ENCODE data around the gene IFT81.
"Not testable (repeated sequence)": the region's sequence is repeated elsewhere in the genome, so short reads cannot be mapped to it uniquely, and the experiment has no call there.

IFT81 gene, protein sequence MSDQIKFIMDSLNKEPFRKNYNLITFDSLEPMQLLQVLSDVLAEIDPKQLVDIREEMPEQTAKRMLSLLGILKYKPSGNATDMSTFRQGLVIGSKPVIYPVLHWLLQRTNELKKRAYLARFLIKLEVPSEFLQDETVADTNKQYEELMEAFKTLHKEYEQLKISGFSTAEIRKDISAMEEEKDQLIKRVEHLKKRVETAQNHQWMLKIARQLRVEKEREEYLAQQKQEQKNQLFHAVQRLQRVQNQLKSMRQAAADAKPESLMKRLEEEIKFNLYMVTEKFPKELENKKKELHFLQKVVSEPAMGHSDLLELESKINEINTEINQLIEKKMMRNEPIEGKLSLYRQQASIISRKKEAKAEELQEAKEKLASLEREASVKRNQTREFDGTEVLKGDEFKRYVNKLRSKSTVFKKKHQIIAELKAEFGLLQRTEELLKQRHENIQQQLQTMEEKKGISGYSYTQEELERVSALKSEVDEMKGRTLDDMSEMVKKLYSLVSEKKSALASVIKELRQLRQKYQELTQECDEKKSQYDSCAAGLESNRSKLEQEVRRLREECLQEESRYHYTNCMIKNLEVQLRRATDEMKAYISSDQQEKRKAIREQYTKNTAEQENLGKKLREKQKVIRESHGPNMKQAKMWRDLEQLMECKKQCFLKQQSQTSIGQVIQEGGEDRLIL
- 1.2 to 3.3 (median 1.8) reads per million in 4 donors for total RNA-seq

- peak; percentile 90 to 97 (median 95) for DNase-seq
Measured at GRCh38 chr12:110124269-110124995, at the start of gene IFT81. IFT81 (plus strand) TSS chr12:110124357; CDS start chr12:110127381, 3,024 bp downstream.

DNA sequence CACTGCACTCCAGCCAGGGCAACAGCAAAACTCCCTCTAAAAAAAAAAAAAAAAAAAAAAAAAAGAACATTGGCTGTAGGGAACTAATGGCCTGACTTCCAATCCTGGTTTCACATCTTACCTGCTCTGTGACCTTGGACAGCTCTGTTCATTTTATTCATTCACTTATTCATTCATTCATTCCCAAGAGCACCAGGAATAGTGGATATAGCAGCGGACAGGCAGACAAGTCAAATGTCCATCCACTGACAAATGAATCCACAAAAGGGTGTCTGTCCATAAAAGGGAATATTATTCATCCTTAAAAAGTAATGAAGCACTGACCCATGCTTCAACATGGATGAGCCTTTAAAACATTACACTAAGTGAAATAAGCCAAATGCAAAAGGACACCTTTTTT lies 48.3 kb upstream of the IFT81 start:
- DNase-seq: no peak

DNA sequence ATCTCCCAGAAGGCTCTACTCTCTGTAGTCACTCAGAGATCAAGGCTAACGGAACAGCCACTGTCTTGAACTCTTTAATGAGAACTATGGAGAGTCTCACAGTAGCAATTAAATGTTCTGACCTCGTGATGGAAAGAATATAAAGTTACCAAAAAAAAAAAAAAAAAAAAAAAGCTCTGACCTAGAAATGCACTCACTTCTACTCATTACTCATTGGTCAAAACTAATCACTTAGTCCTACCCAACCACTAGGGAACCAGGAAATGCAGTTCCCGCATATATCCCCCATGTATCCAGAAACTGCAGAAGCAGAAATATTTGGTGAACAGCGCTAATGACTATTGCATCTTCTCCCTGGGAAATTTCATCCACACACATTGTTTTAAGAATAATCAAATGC lies 46.4 kb upstream of the IFT81 start:
- no peak for DNase-seq

GRCh38 chr12:110079477-110080400 lies 44.4 kb upstream of the IFT81 start:
- DNase-seq: peak; percentile 23 to 92 (median 58)

DNA sequence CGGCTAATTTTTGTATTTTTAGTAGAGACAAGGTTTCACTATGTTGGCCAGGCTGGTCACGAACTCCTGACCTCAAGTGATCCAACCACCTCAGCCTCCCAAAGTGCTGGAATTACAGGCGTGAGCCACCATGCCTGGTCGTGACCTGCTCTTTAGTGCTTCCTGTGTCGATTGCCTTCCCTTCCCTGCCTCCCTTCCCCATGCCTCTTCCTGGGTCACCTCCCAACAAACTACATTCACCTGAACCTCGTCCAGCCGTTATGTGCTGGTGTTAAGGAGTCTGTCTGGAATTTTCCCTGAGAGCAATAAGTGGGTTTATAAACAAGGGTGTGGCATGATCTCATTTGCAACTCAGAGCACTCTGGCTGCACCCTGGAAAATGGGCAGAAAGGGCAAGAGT lies 43.7 kb upstream of the IFT81 start:
- DNase-seq: no peak

DNA sequence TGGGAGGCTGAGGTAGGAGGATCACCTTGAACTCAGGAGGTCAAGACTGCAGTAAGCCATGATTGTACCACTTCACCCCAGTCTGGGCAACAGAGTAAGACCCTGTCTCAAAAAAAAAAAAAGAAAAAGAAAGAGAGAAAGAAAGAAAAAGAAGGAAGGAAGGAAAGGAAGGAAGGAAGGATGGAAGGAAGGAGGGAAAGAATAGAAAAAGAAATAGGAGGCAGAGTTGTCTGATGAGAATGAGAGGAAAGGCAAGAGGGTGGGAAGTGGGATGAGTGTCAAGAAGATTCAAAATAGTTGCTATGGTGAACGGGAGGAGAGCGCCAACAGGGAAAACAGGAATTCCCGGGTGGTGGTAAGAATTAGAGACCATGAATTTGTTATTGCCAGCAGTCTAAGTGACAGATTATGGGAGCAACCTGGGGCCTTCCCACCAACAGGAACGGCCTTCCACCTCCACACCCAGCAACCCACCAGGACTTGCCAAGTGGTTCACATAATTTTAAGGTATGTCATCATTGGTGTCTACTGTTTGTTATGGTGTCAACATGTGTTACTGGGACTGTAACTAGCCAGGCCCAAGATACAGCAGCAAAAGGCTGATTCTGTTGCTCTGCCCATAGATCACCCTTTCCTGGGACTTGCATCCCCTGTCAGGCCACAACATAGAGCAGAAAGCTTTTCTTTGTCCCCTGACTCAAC lies 39.7 kb upstream of the IFT81 start:
- no peak for DNase-seq

DNA sequence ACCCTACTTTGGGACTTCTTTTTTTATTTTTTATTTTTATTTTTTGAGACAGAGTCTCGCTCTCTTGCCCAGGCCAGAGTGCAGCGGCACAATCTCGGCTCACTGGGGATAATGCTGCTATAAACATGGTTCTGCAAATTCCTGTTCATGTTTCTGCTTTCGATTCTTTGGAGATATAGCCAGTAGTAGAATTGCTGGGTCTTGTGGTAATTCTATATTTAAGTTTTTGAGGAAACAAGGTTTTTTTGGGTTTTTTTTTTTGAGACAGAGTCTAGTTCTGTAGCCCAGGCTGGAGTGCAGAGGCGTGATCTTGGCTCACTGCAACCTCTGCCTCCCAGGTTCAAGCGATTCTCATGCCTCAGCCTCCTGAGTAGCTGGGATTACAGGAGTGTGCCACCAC lies 35.9 kb upstream of the IFT81 start:
- not testable (repeated sequence) for DNase-seq

DNA sequence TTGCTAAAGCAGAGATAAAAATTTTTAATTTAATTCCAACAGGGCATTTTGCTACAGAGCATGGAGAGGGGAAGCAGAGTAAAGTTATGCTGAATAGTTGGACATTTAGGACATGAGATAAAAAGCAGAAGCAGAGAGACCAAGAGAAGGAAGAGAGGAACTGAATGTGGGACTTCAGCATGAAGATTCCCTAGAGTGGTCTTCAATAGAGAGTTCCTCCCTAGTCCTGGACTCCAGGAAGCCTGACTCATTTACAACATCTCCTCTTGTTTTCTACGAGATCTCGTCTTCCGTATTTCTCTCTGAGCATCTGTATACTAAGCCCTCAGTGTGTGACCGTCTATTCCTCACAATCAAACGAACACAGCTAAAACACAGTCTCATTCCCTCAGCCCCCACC lies 35.2 kb upstream of the IFT81 start:
- DNase-seq: no peak

DNA sequence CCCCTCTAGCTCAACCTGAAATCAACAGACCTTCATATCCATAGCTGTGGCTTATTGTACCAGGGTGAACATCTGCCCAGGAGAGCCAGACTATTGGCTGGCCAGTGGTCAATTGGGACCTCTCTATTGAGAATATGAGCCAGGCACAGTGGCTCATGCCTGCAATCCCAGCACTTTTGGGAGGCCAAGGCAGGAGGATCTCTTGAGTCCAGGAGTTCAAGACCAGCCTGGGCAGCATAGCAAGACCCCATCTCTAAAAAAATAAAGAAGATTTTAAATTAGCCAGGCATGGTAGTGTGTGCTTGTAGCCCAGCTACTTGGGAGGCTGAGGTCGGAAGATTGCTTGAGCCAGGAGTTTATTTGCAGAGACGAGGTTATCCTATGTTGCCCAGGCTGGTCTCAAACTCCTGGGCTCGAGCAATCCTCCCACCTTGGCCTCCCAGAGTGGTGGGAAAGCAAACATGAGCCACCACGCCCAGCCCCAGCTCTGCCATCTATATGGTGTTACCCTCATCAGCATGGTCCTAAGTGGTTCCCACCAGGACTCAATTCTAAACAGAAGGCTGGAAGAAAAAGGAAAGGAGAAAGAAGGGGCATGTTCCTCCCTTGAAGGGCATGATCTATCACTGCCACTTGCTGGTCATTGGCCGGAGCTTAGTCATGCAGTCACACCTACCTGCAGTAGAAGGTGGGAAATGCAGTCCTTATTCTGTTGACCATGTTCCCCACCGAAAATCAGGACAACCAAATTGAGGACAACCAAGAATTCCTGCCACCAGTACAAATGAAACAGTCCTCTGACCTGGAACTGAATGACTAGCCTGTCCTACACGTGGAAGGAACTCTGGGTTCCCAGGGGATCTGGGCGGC lies 33.7 kb upstream of the IFT81 start:
- no peak for DNase-seq

GRCh38 chr12:110091136-110091711 lies 32.9 kb upstream of the IFT81 start:
- no peak for DNase-seq

- no peak for DNase-seq
Measured at GRCh38 chr12:110093631-110094311, 30.4 kb upstream of the IFT81 start.

DNA sequence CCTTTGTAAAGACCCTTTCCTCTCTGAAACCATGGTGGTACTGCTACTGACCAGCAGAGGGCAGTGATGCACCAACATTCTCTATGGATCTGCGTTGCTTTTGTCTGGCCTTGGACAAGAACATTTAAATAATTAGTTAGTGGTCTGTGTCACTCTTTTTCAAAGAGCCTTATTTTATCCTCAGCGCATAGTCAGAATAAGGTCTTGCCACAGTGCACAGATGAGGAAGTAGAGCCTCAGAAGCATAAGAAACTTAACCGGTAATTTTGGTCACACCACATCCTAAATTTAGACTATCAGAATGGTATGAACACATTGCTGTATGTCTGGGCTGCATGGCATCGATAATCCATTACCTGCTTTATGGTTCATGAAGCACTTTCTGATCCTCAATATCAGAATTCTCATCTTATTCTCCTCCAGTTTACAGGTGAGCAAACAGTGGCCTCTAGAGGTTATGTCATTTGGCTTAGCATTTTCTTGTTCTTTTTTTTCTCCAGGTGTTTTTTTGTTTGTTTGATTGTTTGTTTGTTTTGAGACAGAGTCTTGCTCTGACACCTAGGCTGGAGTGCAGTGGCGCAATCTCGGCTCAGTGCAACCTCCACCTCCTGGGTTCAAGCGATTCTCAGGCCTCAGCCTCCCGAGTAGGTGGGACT lies 23.7 kb upstream of the IFT81 start:
- DNase-seq: peak in 4 of 5 donors; percentile 29 to 60 (median 46)

DNA sequence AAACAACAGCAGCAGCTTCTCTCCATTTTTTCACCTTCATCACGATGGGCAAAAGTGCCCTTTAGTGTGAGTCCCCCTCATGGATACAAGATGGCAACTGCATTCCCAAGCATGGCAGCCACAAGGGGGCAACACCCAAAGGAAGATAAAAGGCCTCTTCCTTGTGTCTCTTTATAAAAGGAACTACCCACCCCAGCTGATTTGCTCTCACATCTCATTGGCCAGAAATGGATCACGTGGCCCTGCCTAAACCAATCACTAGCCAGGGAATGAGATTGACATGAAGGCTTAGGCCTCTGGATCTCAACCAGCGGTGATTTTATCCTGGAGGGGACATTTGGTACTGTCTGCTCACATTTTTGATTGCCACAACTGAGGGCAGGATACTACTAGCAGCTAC lies 21.9 kb upstream of the IFT81 start:
- DNase-seq: peak in 2 of 5 donors; percentile 10 to 58

- no peak for DNase-seq
Measured at GRCh38 chr12:110104188-110105094, 19.7 kb upstream of the IFT81 start.

DNA sequence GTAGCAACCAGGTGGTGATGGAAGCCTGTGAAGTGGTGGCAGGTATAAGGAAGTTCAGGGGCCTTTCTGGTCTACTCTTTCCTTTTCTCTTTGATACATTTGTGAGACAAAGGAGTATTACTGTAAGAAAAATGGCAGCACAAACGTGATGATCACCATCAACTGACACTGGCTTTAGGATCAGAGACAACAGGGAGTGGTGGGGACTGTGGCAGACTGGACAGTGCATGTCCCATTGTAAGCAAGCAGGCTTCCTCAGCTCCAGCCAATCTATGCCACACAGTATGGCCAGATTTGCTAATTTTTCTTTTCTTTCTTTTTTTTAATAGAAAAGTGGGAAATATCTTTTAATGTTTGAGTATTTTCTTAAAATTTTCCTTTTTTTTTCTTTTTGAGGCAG lies 19.0 kb upstream of the IFT81 start:
- no peak for DNase-seq

GRCh38 chr12:110105986-110106385 lies 18.2 kb upstream of the IFT81 start:
- no peak for DNase-seq

DNA sequence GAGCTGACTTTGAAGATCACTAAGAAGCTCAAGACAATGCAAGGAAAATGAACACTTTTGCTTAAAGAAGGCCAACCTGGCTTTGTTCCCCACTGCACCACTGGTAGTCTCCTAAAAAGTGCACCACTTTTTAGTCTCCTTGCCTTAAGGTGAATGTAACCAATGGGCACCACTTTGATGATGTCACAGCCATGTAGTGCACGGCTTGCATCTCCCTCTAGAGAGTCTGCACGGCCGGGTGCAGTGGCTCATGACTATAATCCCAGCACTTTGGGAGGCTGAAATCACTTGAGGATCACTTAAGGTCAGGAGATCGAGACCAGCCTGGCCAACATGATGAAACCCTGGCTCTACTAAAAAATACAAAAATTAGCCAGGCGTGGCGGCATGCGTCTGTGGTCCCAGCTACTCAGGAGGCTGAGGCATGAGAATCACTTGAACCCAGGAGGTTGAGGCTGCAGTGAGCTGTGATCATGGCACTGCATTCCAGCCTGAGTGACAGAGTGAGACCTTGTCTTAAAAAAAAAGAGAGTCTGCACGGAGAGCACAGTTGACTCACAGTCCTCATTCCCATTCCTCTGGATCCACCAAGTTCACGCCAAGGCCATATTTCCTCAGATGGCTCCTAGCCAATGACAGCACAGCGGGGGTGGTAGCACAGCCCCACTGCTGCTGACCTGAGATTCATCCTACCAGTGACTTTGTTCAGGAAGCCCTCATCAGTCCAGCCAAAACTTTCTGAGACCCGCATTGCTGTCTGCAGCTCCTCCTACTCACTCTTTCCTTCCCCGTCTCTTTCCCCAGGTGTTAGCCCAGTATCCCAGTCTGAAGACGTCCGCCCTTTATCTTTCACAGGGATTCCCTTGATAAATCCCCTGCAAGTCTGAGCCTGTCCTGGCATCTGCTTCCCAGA lies 16.5 kb upstream of the IFT81 start:
- DNase-seq: no peak
